PC-3 (cell line): Measurements from ENCODE around the gene MMP14. TPM values are rescaled to one million over a fixed set of nuclear protein-coding genes. Genes with fewer than 3 reads are reported as not detected.

Experiments used
- ATAC-seq: fragments of 200-7000 bp; cut with Tn5 transposase; 2 replicates; pipeline ENCODE4 v1.9.1; 2020; ENCODE audit warnings: mild to moderate bottlenecking, moderate library complexity
- BruUV-seq: library from RNA; stranded (reverse); fragments of 400-500 nt; replicated peaks from 2 replicates; lab custom pipeline; 2021; lab: Mats Ljungman, UMichigan
- CTCF ChIA-PET: fragments of 300-600 bp; sonication (Branson Sonifier 250); formaldehyde crosslinking; loops from one replicate; lab custom pipeline; 2022; ENCODE audit warnings: antibody characterized with exemption; lab: Charles Lee
- POLR2A ChIA-PET: fragments of 300-600 bp; sonication (Branson Sonifier 250); formaldehyde crosslinking; loops from one replicate; lab custom pipeline; 2022; ENCODE audit warnings: antibody characterized with exemption; ENCODE audit not compliant: unreplicated experiment; lab: Charles Lee
- DNase-seq: peaks from one replicate; pipeline ENCODE4 v3.0.0-alpha.2; 2015
- H2AFZ ChIP-seq: fragments of 300-600 bp; sonication (generic); 2 replicates; pipeline ENCODE4 v1.6.0; 2016; ENCODE audit warnings: antibody characterized with exemption, low read length
- H3F3A ChIP-seq: fragments of 300-600 bp; sonication (generic); one replicate; pipeline ENCODE4 v1.6.0; 2017; ENCODE audit warnings: antibody characterized with exemption, low read length, control low read depth, mild to moderate bottlenecking; ENCODE audit not compliant: unreplicated experiment
- H3K27ac ChIP-seq: fragments of 300-600 bp; sonication (generic); 2 replicates; pipeline ENCODE4 v1.5.1; 2016; ENCODE audit warnings: mild to moderate bottlenecking, low read length
- H3K27me3 ChIP-seq: fragments of 300-600 bp; sonication (generic); 2 replicates; pipeline ENCODE4 v1.6.1; 2016; ENCODE audit warnings: low read length, mixed read lengths
- H3K36me3 ChIP-seq: fragments of 300-600 bp; sonication (generic); 2 replicates; pipeline ENCODE4 v1.6.1; 2016; ENCODE audit warnings: low read depth, mixed run types, low read length, mixed read lengths
- H3K4me1 ChIP-seq: fragments of 300-600 bp; sonication (generic); 2 replicates; pipeline ENCODE4 v1.5.1; 2016; ENCODE audit warnings: low read length; ENCODE audit not compliant: insufficient read depth
- H3K4me2 ChIP-seq: fragments of 300-600 bp; sonication (generic); 2 replicates; pipeline ENCODE4 v1.6.0; 2016; ENCODE audit warnings: low read length
- H3K4me3 ChIP-seq: fragments of 300-600 bp; sonication (generic); 2 replicates; pipeline ENCODE4 v1.5.1; 2016; ENCODE audit warnings: mild to moderate bottlenecking, low read length, mixed read lengths
- H3K79me2 ChIP-seq: fragments of 300-600 bp; sonication (generic); 2 replicates; pipeline ENCODE4 v1.6.1; 2017; ENCODE audit warnings: low read length, mixed read lengths
- H3K9ac ChIP-seq: fragments of 300-600 bp; sonication (generic); 2 replicates; pipeline ENCODE4 v1.6.0; 2016; ENCODE audit warnings: mild to moderate bottlenecking, low read length
- H3K9me2 ChIP-seq: fragments of 300-600 bp; sonication (generic); replicated peaks from 2 replicates; pipeline ENCODE4 v1.6.1; 2016; ENCODE audit warnings: mixed run types, low read length, mixed read lengths
- H3K9me3 ChIP-seq: fragments of 300-600 bp; sonication (generic); 2 replicates; pipeline ENCODE4 v1.6.1; 2016; ENCODE audit warnings: low read length, mixed read lengths
- H4K20me1 ChIP-seq: fragments of 300-600 bp; sonication (generic); 2 replicates; pipeline ENCODE4 v1.6.1; 2016; ENCODE audit warnings: low read length, mixed read lengths
- EZH2 ChIP-seq: fragments of 300-600 bp; sonication (generic); IDR thresholded peaks from one replicate; pipeline ENCODE4 v1.6.1; 2017; ENCODE audit warnings: antibody characterized with exemption, mild to moderate bottlenecking, low read length; ENCODE audit not compliant: unreplicated experiment
- EZH2phosphoT487 ChIP-seq: fragments of 300-600 bp; sonication (generic); IDR thresholded peaks from 2 replicates; pipeline ENCODE4 v1.6.1; 2018; ENCODE audit warnings: mild to moderate bottlenecking, antibody characterized with exemption, low read length, borderline replicate concordance
- intact Hi-C: fragments of 100-400 bp; cut with micrococcal nuclease; formaldehyde crosslinking; loops from 2 replicates; pipeline ENCODE4 v1.9.0; 2023
- total RNA-seq: library from RNA; depleted of rRNA; stranded (reverse); fragments of >200 nt; gene quantifications from 2 replicates; pipeline ENCODE4 v1.2.3, GENCODE V29; 2014
- TF ChIP-seq, protein P1 (sequence below): fragments of 300-600 bp; sonication (generic); conservative IDR thresholded peaks from 2 replicates; pipeline ENCODE4 v1.5.1; 2017; ENCODE audit warnings: antibody characterized with exemption, low read depth, mild to moderate bottlenecking, low read length

The MMP14 gene
- total RNA-seq, 1 experiment from 2014 or later, result 80.4 TPM

DNA sequence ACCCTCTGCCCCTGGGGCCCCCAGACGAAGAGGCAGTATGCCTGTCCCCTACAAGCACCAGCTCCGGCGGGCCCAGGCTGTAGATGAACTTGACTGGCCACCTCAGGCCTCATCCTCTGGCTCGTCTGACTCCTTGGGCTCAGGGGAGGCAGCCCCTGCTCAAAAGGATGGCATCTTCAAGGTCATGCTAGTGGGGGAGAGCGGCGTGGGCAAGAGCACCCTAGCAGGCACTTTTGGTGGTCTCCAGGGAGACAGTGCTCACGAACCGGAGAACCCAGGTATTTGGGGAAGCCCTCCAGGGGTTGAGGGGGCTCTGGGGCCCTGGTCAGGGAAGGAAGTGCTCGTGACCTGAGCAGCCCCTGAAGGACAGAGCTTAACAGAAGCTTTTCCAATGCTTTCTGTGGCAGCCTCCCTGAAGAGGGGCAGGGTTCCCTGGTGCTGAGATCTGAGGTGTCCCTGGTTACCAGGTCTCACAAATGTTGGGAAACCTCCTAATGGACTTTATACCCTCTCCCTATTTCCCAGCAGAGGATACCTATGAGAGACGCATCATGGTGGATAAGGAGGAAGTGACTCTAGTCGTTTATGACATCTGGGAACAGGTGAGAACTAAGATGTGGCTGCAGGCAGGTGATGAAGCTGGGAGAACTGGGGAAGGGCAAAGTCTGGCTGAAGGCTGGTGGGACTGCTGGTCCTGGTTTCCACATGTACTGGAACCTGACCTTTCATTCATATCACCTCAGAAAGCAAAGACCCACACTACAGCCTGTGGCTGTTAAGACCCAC is 48.5 kb downstream of the MMP14 start:
- Histone ChIP-seq H3K27ac (no peak overlapping the region), H4K20me1 (no peaks in the 10 kb centered on the region), H3K4me2 (no peak overlapping the region), H3F3A (no peaks in the 10 kb centered on the region), H3K9me2 (no peaks in the 10 kb centered on the region), H3K9ac (no peak overlapping the region), H3K79me2 (peaks cover 11% of the 10 kb centered on the region), H3K4me1 (peaks cover 29% of the 10 kb centered on the region), H3K36me3 (no peaks in the 10 kb centered on the region), H2AFZ (no peak overlapping the region), H3K4me3 (no peak overlapping the region), H3K9me3 (no peaks in the 10 kb centered on the region), H3K27me3 (no peaks in the 10 kb centered on the region)
- POLR2A ChIA-PET, result no interaction called here
- intact Hi-C loops, result no loop called here
- ATAC-seq (no peak), DNase-seq (no peak)
- TF ChIP-seq, protein P1, sequence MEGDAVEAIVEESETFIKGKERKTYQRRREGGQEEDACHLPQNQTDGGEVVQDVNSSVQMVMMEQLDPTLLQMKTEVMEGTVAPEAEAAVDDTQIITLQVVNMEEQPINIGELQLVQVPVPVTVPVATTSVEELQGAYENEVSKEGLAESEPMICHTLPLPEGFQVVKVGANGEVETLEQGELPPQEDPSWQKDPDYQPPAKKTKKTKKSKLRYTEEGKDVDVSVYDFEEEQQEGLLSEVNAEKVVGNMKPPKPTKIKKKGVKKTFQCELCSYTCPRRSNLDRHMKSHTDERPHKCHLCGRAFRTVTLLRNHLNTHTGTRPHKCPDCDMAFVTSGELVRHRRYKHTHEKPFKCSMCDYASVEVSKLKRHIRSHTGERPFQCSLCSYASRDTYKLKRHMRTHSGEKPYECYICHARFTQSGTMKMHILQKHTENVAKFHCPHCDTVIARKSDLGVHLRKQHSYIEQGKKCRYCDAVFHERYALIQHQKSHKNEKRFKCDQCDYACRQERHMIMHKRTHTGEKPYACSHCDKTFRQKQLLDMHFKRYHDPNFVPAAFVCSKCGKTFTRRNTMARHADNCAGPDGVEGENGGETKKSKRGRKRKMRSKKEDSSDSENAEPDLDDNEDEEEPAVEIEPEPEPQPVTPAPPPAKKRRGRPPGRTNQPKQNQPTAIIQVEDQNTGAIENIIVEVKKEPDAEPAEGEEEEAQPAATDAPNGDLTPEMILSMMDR, result no peak
- TF ChIP-seq EZH2 (no peak), EZH2phosphoT487 (no peak)
- BruUV-seq, result no TSS peak
- CTCF ChIA-PET, result interaction anchor here (0.8 kb wide), 1 partner anchor 102 kb away, joined by 5 read pairs; no protein-coding TSS in a partner anchor

DNA sequence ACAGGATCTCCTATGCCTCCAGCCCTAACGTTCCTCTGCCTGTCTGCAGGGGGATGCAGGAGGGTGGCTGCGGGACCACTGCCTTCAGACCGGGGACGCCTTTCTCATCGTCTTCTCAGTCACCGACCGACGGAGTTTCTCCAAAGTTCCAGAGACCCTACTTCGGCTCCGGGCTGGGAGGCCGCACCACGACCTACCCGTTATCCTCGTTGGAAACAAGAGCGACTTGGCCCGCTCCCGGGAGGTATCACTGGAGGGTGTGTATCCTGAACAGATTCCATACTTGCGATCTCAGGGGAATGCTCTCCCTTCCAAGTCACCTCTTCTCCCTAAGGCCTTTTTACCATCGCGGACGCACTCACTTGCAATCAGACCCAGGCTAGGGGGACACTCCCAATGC is 49.6 kb downstream of the MMP14 start:
- peaks cover 29% of the 10 kb centered on the region for H3K4me1 ChIP-seq
- no peak for DNase-seq
- H4K20me1 ChIP-seq, result no peaks in the 10 kb centered on the region
- H3K27me3 ChIP-seq, result no peaks in the 10 kb centered on the region
- H3K9me3 ChIP-seq, result no peaks in the 10 kb centered on the region
- H3K4me2 ChIP-seq, result peak overlapping the region; percentile 92
- TF ChIP-seq EZH2phosphoT487 (no peak), EZH2 (no peak)
- TF ChIP-seq, protein P1, result no peak
- no peak for ATAC-seq
- peak overlapping the region; percentile 68 for H3K4me3 ChIP-seq
- H3K9me2 ChIP-seq, result no peaks in the 10 kb centered on the region
- H3K36me3 ChIP-seq, result no peaks in the 10 kb centered on the region
- no peak overlapping the region for H3K9ac ChIP-seq
- intact Hi-C loops, result no loop called here
- CTCF ChIA-PET, result no interaction called here
- no peak overlapping the region for H3K27ac ChIP-seq
- BruUV-seq, result TSS peak; percentile 38
- H3F3A ChIP-seq, result no peaks in the 10 kb centered on the region
- H3K79me2 ChIP-seq, result peaks cover 11% of the 10 kb centered on the region
- peak overlapping the region; percentile 90 for H2AFZ ChIP-seq
- POLR2A ChIA-PET, result no interaction called here
